H1 (cell line): ENCODE results near the gene CCDC106. TPM values are rescaled to one million over a fixed set of nuclear protein-coding genes. Genes with fewer than 3 reads are reported as not detected.

Source experiments
- CTCF ChIA-PET: fragments of 300-600 bp; sonication (Branson Sonifier 250); formaldehyde crosslinking; loops from one replicate; lab custom pipeline; 2021; ENCODE audit not compliant: partially characterized antibody; lab: Charles Lee
- POLR2A ChIA-PET: fragments of 300-600 bp; sonication (Branson Sonifier 250); formaldehyde crosslinking; loops from one replicate; lab custom pipeline; 2021; ENCODE audit warnings: inconsistent platforms; ENCODE audit not compliant: partially characterized antibody; lab: Charles Lee
- DNase-seq, 2 experiments: peaks; one replicate each; pipeline versions ENCODE4 v3.0.0 to v3.0.0-alpha.2; 2010 to 2022; ENCODE audit warnings: low spot score in 2 of 2, low read depth in 1 of 2, mixed read lengths in 1 of 2
- FAIRE-seq: peaks from 2 replicates; lab custom pipeline; 2011; peaks lifted over from hg19 to GRCh38; lab: Jason Lieb, UNC
- H2AFZ ChIP-seq: 2 replicates; pipeline ENCODE4 v1.8.1; 2012; ENCODE audit warnings: low read length, inconsistent platforms
- H2AK5ac ChIP-seq: 2 replicates; pipeline ENCODE4 v1.6.1; 2013; ENCODE audit warnings: low read depth, low read length
- H2BK120ac ChIP-seq: replicated peaks from 2 replicates; pipeline ENCODE3; 2013; ENCODE audit warnings: low read depth, low read length, inconsistent platforms
- H2BK12ac ChIP-seq: 2 replicates; pipeline ENCODE4 v1.6.1; 2013; ENCODE audit warnings: low read depth, low read length
- H2BK15ac ChIP-seq: 2 replicates; pipeline ENCODE4 v1.6.1; 2013; ENCODE audit warnings: low read length
- H2BK20ac ChIP-seq: 2 replicates; pipeline ENCODE4 v1.6.1; 2013; ENCODE audit warnings: low read length
- H2BK5ac ChIP-seq: 2 replicates; pipeline ENCODE4 v1.6.1; 2013; ENCODE audit warnings: low read depth, low read length
- H3K14ac ChIP-seq: 2 replicates; pipeline ENCODE4 v1.6.1; 2013; ENCODE audit warnings: inconsistent platforms; ENCODE audit not compliant: insufficient read length
- H3K18ac ChIP-seq: 2 replicates; pipeline ENCODE4 v1.6.1; 2013; ENCODE audit warnings: low read length; ENCODE audit errors: extremely low read depth
- H3K23ac ChIP-seq: 2 replicates; pipeline ENCODE4 v1.6.1; 2013; ENCODE audit warnings: inconsistent platforms; ENCODE audit not compliant: insufficient read length
- H3K23me2 ChIP-seq: 2 replicates; pipeline ENCODE4 v1.6.1; 2013; ENCODE audit warnings: low read depth, low read length
- H3K27ac ChIP-seq: 2 replicates; pipeline ENCODE4 v1.6.1; 2011; ENCODE audit warnings: low read depth, low read length, inconsistent platforms
- H3K27me3 ChIP-seq, 4 experiments: replicated peaks in 1 of 4; 1 replicate in 1 of 4; 2 replicates in 3 of 4; pipeline versions ENCODE4 v1.6.1 to v1.8.1; 2011 to 2013; ENCODE audit warnings: low read length in 3 of 4, mild to moderate bottlenecking in 3 of 4, inconsistent platforms in 2 of 4, mixed read lengths in 2 of 4, moderate library complexity in 1 of 4; ENCODE audit not compliant: control insufficient read depth in 3 of 4, insufficient read depth in 3 of 4; ENCODE audit errors: extremely low read depth in 1 of 4
- H3K36me3 ChIP-seq, 4 experiments: 2 replicates each; pipeline versions ENCODE4 v1.6.1 to v1.8.1; 2011 to 2013; ENCODE audit warnings: mild to moderate bottlenecking in 4 of 4, low read length in 3 of 4, moderate library complexity in 2 of 4, control low read depth in 1 of 4, inconsistent platforms in 1 of 4; ENCODE audit not compliant: insufficient read depth in 4 of 4, control insufficient read depth in 2 of 4
- H3K4ac ChIP-seq: replicated peaks from 2 replicates; pipeline ENCODE3; 2013; ENCODE audit warnings: low read length, low read depth, mixed read lengths, inconsistent platforms; ENCODE audit not compliant: insufficient read length
- H3K4me1 ChIP-seq, 4 experiments: replicated peaks in 1 of 4; 1 replicate in 1 of 4; 2 replicates in 3 of 4; pipeline versions ENCODE4 v1.6.1 to v1.8.1; 2011 to 2013; ENCODE audit warnings: low read length in 3 of 4, inconsistent platforms in 2 of 4, mixed read lengths in 1 of 4; ENCODE audit not compliant: insufficient read depth in 4 of 4, control insufficient read depth in 3 of 4
- H3K4me2 ChIP-seq, 2 experiments: 2 replicates each; pipeline versions ENCODE4 v1.6.1 to v1.8.1; 2011 to 2013; ENCODE audit warnings: low read depth in 2 of 2, low read length in 2 of 2, control low read depth in 1 of 2, inconsistent platforms in 1 of 2, mild to moderate bottlenecking in 1 of 2; ENCODE audit not compliant: insufficient read depth in 1 of 2
- H3K4me3 ChIP-seq, 4 experiments: fragments of 200-600, 300-600 bp in 1 of 4; sonication (generic), shearing (Covaris generic), sonication (Bioruptor Twin) in 1 of 4; 2 replicates each; pipeline versions ENCODE4 v1.5.1 to v1.8.1; 2011 to 2016; ENCODE audit warnings: low read length in 4 of 4, low read depth in 3 of 4, control low read depth in 2 of 4, inconsistent platforms in 2 of 4, mild to moderate bottlenecking in 2 of 4, mixed read lengths in 1 of 4, moderate library complexity in 1 of 4; ENCODE audit not compliant: insufficient read depth in 2 of 4; ENCODE audit errors: extremely low read depth in 1 of 4
- H3K56ac ChIP-seq: replicated peaks from 2 replicates; pipeline ENCODE3; 2013; ENCODE audit warnings: low read depth, mild to moderate bottlenecking, mixed read lengths, low read length, inconsistent platforms; ENCODE audit not compliant: insufficient read length
- H3K79me1 ChIP-seq: 2 replicates; pipeline ENCODE4 v1.6.1; 2013; ENCODE audit warnings: low read depth, low read length, control low read depth
- H3K79me2 ChIP-seq, 2 experiments: 2 replicates each; pipeline versions ENCODE4 v1.6.1 to v1.8.1; 2012 to 2013; ENCODE audit warnings: low read length in 2 of 2, mild to moderate bottlenecking in 2 of 2, inconsistent platforms in 1 of 2; ENCODE audit not compliant: insufficient read depth in 2 of 2, control insufficient read depth in 1 of 2
- H3K9ac ChIP-seq, 4 experiments: replicated peaks in 1 of 4; 1 replicate in 1 of 4; 2 replicates in 3 of 4; pipeline versions ENCODE4 v1.6.1 to v1.8.1; 2011 to 2013; ENCODE audit warnings: low read depth in 3 of 4, low read length in 3 of 4, control low read depth in 2 of 4, mild to moderate bottlenecking in 2 of 4, moderate library complexity in 2 of 4, inconsistent platforms in 1 of 4; ENCODE audit errors: extremely low read depth in 1 of 4
- H3K9me3 ChIP-seq, 2 experiments: 2 replicates each; pipeline versions ENCODE4 v1.6.1 to v1.8.1; 2012 to 2013; ENCODE audit warnings: mild to moderate bottlenecking in 2 of 2, moderate library complexity in 2 of 2, control low read depth in 1 of 2, inconsistent platforms in 1 of 2, low read depth in 1 of 2, low read length in 1 of 2, mixed read lengths in 1 of 2; ENCODE audit not compliant: insufficient read depth in 2 of 2
- H4K20me1 ChIP-seq, 2 experiments: replicated peaks in 1 of 2; 2 replicates each; pipeline versions ENCODE3 to v1.8.1; 2011 to 2013; ENCODE audit warnings: inconsistent platforms in 2 of 2, low read length in 2 of 2, mild to moderate bottlenecking in 1 of 2; ENCODE audit not compliant: insufficient read depth in 2 of 2, control insufficient read depth in 1 of 2
- H4K5ac ChIP-seq: 2 replicates; pipeline ENCODE4 v1.6.1; 2013; ENCODE audit warnings: low read length, low read depth, mixed read lengths, inconsistent platforms; ENCODE audit not compliant: insufficient read length
- H4K8ac ChIP-seq: 2 replicates; pipeline ENCODE4 v1.8.0; 2013; ENCODE audit warnings: mild to moderate bottlenecking, moderate library complexity, low read length, inconsistent platforms; ENCODE audit not compliant: insufficient read depth; ENCODE audit errors: extremely low read depth
- H4K91ac ChIP-seq: replicated peaks from 2 replicates; pipeline ENCODE3; 2013; ENCODE audit warnings: low read length, mixed read lengths, inconsistent platforms; ENCODE audit not compliant: insufficient read length
- POLR2A ChIP-seq, 2 experiments: IDR thresholded peaks; 1 replicate in 1 of 2; 2 replicates in 1 of 2; pipeline ENCODE4 v1.6.1; 2011; ENCODE audit warnings: low read depth in 2 of 2, low read length in 2 of 2, mild to moderate bottlenecking in 2 of 2; ENCODE audit errors: control extremely low read depth in 1 of 2
- POU5F1 ChIP-seq: IDR thresholded peaks from 2 replicates; pipeline ENCODE4 v1.6.1; 2011; ENCODE audit warnings: low read depth, mild to moderate bottlenecking, low read length, moderate library complexity
- SP1 ChIP-seq: IDR thresholded peaks from 2 replicates; pipeline ENCODE4 v1.6.1; 2011; ENCODE audit warnings: low read depth, low read length
- WGBS, 2 experiments: shearing (Covaris generic) in 1 of 2; methylation state at CpG; one replicate each; pipeline versions ENCODE4 v1.1.6 to v1.1.7; 2013 to 2015; ENCODE audit warnings: low lambda C conversion rate in 2 of 2, mixed read lengths in 2 of 2, inconsistent platforms in 1 of 2, low coverage in 1 of 2, missing lambda C conversion rate in 1 of 2; ENCODE audit not compliant: insufficient replicate concordance in 2 of 2, insufficient coverage in 1 of 2, insufficient read length in 1 of 2; ENCODE audit errors: extremely low coverage in 1 of 2, missing lambda C conversion rate in 1 of 2; 5-methylcytosine and 5-hydroxymethylcytosine counted together
- polyA plus RNA-seq, 7 experiments: library from polyadenylated mRNA; depleted of rRNA in 3 of 7; stranded (reverse) in 5 of 7; unstranded in 2 of 7; fragments of >200 nt in 5 of 7; fragments of 200-250 nt in 2 of 7; gene quantifications; 1 replicate in 5 of 7; 2 replicates in 1 of 7; 4 replicates in 1 of 7; pipeline versions ENCODE4 v1.2.1 to v1.2.3, GENCODE V29; 2011 to 2013; ENCODE audit warnings: missing spikeins in 2 of 7, mixed read lengths in 2 of 7
- total RNA-seq: library from RNA; stranded (reverse); fragmentation: NEBNext Ultra II Directional; extraction: Animal tissue kit (Norgen Biotek cat#: 25700); gene quantifications from 2 replicates; pipeline ENCODE4 v1.2.1, GENCODE V29; 2021

Gene CCDC106
- total and polyA plus RNA-seq, 2 of the 8 experiments (the other 6 are each of a cell fraction or from before 2014, with no cell fraction given), result 12.0 to 20.1 TPM

GRCh38 chr19:55656988-55657747 is 9.2 kb downstream of the CCDC106 start:
- peaks cover 13% of the 10 kb centered on the region for H3K23me2 ChIP-seq
- H4K5ac ChIP-seq, result no peak overlapping the region
- no peak overlapping the region for H4K91ac ChIP-seq
- peaks cover 45 to 63% of the 10 kb centered on the region in 2 experiments for H3K79me2 ChIP-seq
- TF ChIP-seq SP1 (no peak), POU5F1 (no peak), POLR2A (IDR thresholded peaks at IDR 0.05; ENCODE audit: control extremely low read depth in 1 of 2, low read depth in 2 of 2, low read length in 2 of 2) (peak in 1 of 2 experiments; percentile 27; a peak in 1 of 3 replicates)
- H2BK15ac ChIP-seq, result 0 out of 2 replicates have a peak overlapping the region, but pooled peaks have one; percentile 53
- H3K36me3 ChIP-seq, result peaks cover 7 to 21% (median 18%) of the 10 kb centered on the region in 4 experiments; a peak in 6 of 8 replicates
- WGBS, 2 experiments, result 75% methylated on average over 18 of the region's 18 CpGs; no CpG with 5 or more reads in 1 of the 2 experiments
- no peak overlapping the region for H3K56ac ChIP-seq
- H3K79me1 ChIP-seq, result peaks cover 8% of the 10 kb centered on the region; the same call in 1 of the 2 replicates
- ChIA-PET CTCF (interaction anchor here (0.6 to 2.8 kb wide), 7 partner anchors 14 to 1330 kb away, joined by 3 to 19 read pairs (median 3); partner anchors contain the start of gene SYT5), POLR2A (interaction anchor here (0.6 to 5.8 kb wide), 16 partner anchors 8 to 462 kb away, joined by 3 to 75 read pairs (median 4); partner anchors contain the start of gene EPN1)
- H4K20me1 ChIP-seq, result peaks cover 23 to 24% of the 10 kb centered on the region in 2 experiments
- no peak overlapping the region for H3K18ac ChIP-seq
- H2BK5ac ChIP-seq, result peak overlapping the region; percentile 80
- H2AFZ ChIP-seq, result no peak overlapping the region
- no peak overlapping the region for H3K4ac ChIP-seq
- H3K9ac ChIP-seq, result peak overlapping the region in 3 of 4 experiments; percentile 5 to 100 (median 98); a peak in 4 of 7 replicates
- H4K8ac ChIP-seq, result no peak overlapping the region
- FAIRE-seq (no peak), DNase-seq (no peak)
- H3K14ac ChIP-seq, result no peak overlapping the region
- peaks cover 3 to 16% (median 10%) of the 10 kb centered on the region in 4 experiments; a peak in 6 of 7 replicates for H3K4me1 ChIP-seq
- H3K4me2 ChIP-seq, result peak overlapping the region; percentile 81 to 94
- H3K4me3 ChIP-seq, result peak overlapping the region; percentile 84 to 93 (median 92); a peak in 7 of 8 replicates
- no peak overlapping the region for H2BK120ac ChIP-seq
- H3K23ac ChIP-seq, result no peak overlapping the region
- H2AK5ac ChIP-seq, result 0 out of 2 replicates have a peak overlapping the region, but pooled peaks have one; percentile 46
- H2BK12ac ChIP-seq, result no peak overlapping the region
- no peaks in the 10 kb centered on the region for H3K27me3 ChIP-seq
- H2BK20ac ChIP-seq, result no peak overlapping the region
- H3K9me3 ChIP-seq, result no peaks in the 10 kb centered on the region
- H3K27ac ChIP-seq, result no peak overlapping the region; the same call in 1 of the 2 replicates
